Measurements from ENCODE around the gene SYNGAP1. TPM values are rescaled to one million over a fixed set of nuclear protein-coding genes. Genes with fewer than 3 reads are reported as not detected.

Gene SYNGAP1
- total RNA-seq, 1 experiment from 2014 or later, result 1.9 TPM

DNA sequence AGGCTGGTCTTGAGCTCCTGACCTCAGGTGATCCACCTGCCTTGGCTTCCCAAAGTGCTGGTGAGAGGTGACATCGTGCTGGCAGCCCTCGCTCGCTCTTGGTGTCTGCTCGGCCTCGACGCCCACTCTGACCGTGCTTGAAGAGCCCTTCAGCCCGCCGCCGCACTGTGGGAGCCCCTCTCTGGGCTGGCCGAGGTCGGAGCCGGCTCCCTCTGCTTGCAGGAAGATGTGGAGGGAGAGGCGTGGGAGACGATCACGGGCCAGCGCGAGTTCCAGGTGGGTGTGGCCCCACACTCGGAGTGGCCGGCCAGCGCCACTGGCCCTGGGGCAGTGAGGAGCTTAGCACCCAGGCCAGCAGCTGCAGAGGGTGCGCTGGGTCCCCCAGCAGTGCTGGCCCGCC lies 82.6 kb downstream of the SYNGAP1 start:
- Histone ChIP-seq H2AFZ (ENCODE audit: low read length) (no peak overlapping the region), H3K4me3 (ENCODE audit: low read length) (no peak overlapping the region), H3K27me3 (ENCODE audit: low read length) (no peaks in the 10 kb centered on the region), H3K36me3 (ENCODE audit: low read depth, low read length) (no peaks in the 10 kb centered on the region), H3F3A (ENCODE audit: low read length, unreplicated experiment) (peaks cover 4% of the 10 kb centered on the region), H3K9ac (ENCODE audit: low read length) (no peak overlapping the region), H3K79me2 (ENCODE audit: low read length) (no peaks in the 10 kb centered on the region), H3K9me3 (ENCODE audit: low read length) (no peaks in the 10 kb centered on the region), H3K4me1 (ENCODE audit: insufficient read depth, low read length) (peaks cover 18% of the 10 kb centered on the region), H3K9me2 (replicated peaks; ENCODE audit: low read length) (no peaks in the 10 kb centered on the region), H3K4me2 (ENCODE audit: low read length) (no peak overlapping the region), H3K27ac (ENCODE audit: low read length) (no peak overlapping the region), H4K20me1 (ENCODE audit: low read length) (no peaks in the 10 kb centered on the region)
- TF ChIP-seq EZH2phosphoT487 (IDR thresholded peaks at IDR 0.05; ENCODE audit: borderline replicate concordance, low read length) (no peak), EZH2 (IDR thresholded peaks at IDR 0.05; ENCODE audit: low read length, unreplicated experiment) (no peak)
- TF ChIP-seq, protein P1, sequence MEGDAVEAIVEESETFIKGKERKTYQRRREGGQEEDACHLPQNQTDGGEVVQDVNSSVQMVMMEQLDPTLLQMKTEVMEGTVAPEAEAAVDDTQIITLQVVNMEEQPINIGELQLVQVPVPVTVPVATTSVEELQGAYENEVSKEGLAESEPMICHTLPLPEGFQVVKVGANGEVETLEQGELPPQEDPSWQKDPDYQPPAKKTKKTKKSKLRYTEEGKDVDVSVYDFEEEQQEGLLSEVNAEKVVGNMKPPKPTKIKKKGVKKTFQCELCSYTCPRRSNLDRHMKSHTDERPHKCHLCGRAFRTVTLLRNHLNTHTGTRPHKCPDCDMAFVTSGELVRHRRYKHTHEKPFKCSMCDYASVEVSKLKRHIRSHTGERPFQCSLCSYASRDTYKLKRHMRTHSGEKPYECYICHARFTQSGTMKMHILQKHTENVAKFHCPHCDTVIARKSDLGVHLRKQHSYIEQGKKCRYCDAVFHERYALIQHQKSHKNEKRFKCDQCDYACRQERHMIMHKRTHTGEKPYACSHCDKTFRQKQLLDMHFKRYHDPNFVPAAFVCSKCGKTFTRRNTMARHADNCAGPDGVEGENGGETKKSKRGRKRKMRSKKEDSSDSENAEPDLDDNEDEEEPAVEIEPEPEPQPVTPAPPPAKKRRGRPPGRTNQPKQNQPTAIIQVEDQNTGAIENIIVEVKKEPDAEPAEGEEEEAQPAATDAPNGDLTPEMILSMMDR (conservative IDR thresholded peaks at IDR 0.05; ENCODE audit: low read depth, low read length), result no peak
- BruUV-seq (replicated peaks), result no TSS peak
- intact Hi-C loops (cut with micrococcal nuclease), result no loop called here
- no peak for ATAC-seq
- no peak for DNase-seq
- ChIA-PET CTCF (interaction anchor here (0.7 kb wide), 1 partner anchor 457 kb away, joined by 5 read pairs; no protein-coding TSS in a partner anchor), POLR2A (ENCODE audit: unreplicated experiment) (no interaction called here)

DNA sequence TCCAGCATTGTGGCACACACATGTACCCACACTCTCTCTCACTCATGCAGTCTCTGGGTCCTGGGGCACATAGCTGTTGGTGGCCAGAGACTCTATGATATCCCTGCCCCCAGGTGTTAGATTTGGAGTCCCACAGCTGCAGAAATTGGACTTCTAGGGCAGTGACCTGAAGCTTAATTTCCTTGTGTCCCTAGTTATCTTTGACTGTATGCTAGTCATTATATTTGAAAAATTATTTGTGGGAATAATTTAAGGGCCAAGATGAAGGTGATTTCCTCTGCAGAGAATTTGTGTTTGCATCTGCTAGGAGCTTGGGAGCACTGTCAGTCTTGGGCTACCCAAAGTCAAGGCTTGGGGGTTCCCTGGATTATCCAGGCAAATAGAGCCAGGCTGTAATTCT lies 84.6 kb downstream of the SYNGAP1 start:
- ChIA-PET CTCF (interaction anchor here (0.6 kb wide), 1 partner anchor 650 kb away, joined by 3 read pairs; no protein-coding TSS in a partner anchor), POLR2A (ENCODE audit: unreplicated experiment) (interaction anchor here (0.5 kb wide), 1 partner anchor 21 kb away, joined by 3 read pairs; no protein-coding TSS in a partner anchor)
- Histone ChIP-seq H3K4me1 (ENCODE audit: insufficient read depth, low read length) (peaks cover 19% of the 10 kb centered on the region), H3F3A (ENCODE audit: low read length, unreplicated experiment) (peaks cover 4% of the 10 kb centered on the region), H3K9ac (ENCODE audit: low read length) (no peak overlapping the region), H3K79me2 (ENCODE audit: low read length) (no peaks in the 10 kb centered on the region), H3K27ac (ENCODE audit: low read length) (no peak overlapping the region), H3K27me3 (ENCODE audit: low read length) (no peaks in the 10 kb centered on the region), H3K9me2 (replicated peaks; ENCODE audit: low read length) (no peaks in the 10 kb centered on the region), H4K20me1 (ENCODE audit: low read length) (no peaks in the 10 kb centered on the region), H3K4me2 (ENCODE audit: low read length) (no peak overlapping the region), H2AFZ (ENCODE audit: low read length) (no peak overlapping the region), H3K4me3 (ENCODE audit: low read length) (no peak overlapping the region), H3K36me3 (ENCODE audit: low read depth, low read length) (no peaks in the 10 kb centered on the region), H3K9me3 (ENCODE audit: low read length) (no peaks in the 10 kb centered on the region)
- BruUV-seq (replicated peaks), result no TSS peak
- intact Hi-C loops (cut with micrococcal nuclease), result no loop called here
- no peak for ATAC-seq
- TF ChIP-seq EZH2 (IDR thresholded peaks at IDR 0.05; ENCODE audit: low read length, unreplicated experiment) (no peak), EZH2phosphoT487 (IDR thresholded peaks at IDR 0.05; ENCODE audit: borderline replicate concordance, low read length) (no peak)
- TF ChIP-seq, protein P1 (conservative IDR thresholded peaks at IDR 0.05; ENCODE audit: low read depth, low read length), result no peak
- DNase-seq, result no peak

Small RNA genes lying within 50 kb of the gene (microRNA-seq; reads per million reads assigned to microRNA genes)
- not detected for gene MIR5004 (ENCODE audit: unreplicated experiment)

Other genes with a start within 250 kb of the SYNGAP1 start
- 0.58 and 0.63 TPM in 2 replicates for gene COL11A2, start 227.6 kb upstream of the SYNGAP1 start, total RNA-seq (2014; rRNA removed)
- 24.0 and 30.9 TPM in 2 replicates for gene RXRB, start 219.4 kb upstream of the SYNGAP1 start, total RNA-seq (2014; rRNA removed)
- gene SLC39A7, start 219.2 kb upstream of the SYNGAP1 start, total RNA-seq (2014; rRNA removed), result 128 and 149 TPM in 2 replicates
- gene HSD17B8, start 215.4 kb upstream of the SYNGAP1 start, total RNA-seq (2014; rRNA removed), result 4.2 and 6.2 TPM in 2 replicates
- 23.3 and 37.5 TPM in 2 replicates for gene RING1, start 211.6 kb upstream of the SYNGAP1 start, total RNA-seq (2014; rRNA removed)
- gene VPS52, start 148.2 kb upstream of the SYNGAP1 start, total RNA-seq (2014; rRNA removed), result 33.7 and 39.9 TPM in 2 replicates
- gene RPS18, start 148.0 kb upstream of the SYNGAP1 start, total RNA-seq (2014; rRNA removed), result 2,873 and 3,161 TPM in 2 replicates
- gene B3GALT4, start 142.9 kb upstream of the SYNGAP1 start, total RNA-seq (2014; rRNA removed), result 7.9 and 8.4 TPM in 2 replicates
- 104 and 146 TPM in 2 replicates for gene WDR46, start 130.8 kb upstream of the SYNGAP1 start, total RNA-seq (2014; rRNA removed)
- gene PFDN6, start 130.5 kb upstream of the SYNGAP1 start, total RNA-seq (2014; rRNA removed), result 153 and 181 TPM in 2 replicates
- 34.9 and 37.0 TPM in 2 replicates for gene RGL2, start 121.1 kb upstream of the SYNGAP1 start, total RNA-seq (2014; rRNA removed)
- 67.2 and 77.8 TPM in 2 replicates for gene TAPBP, start 106.0 kb upstream of the SYNGAP1 start, total RNA-seq (2014; rRNA removed)
- 18.8 and 19.8 TPM in 2 replicates for gene ZBTB22, start 102.3 kb upstream of the SYNGAP1 start, total RNA-seq (2014; rRNA removed)
- gene DAXX, start 97.1 kb upstream of the SYNGAP1 start, total RNA-seq (2014; rRNA removed), result 35.1 and 40.3 TPM in 2 replicates
- gene KIFC1, start 28.2 kb upstream of the SYNGAP1 start, total RNA-seq (2014; rRNA removed), result 60.6 and 66.7 TPM in 2 replicates
- gene PHF1, start 9.1 kb upstream of the SYNGAP1 start, total RNA-seq (2014; rRNA removed), result 36.6 and 40.3 TPM in 2 replicates
- gene CUTA, start 2.0 kb upstream of the SYNGAP1 start, total RNA-seq (2014; rRNA removed), result 227 and 242 TPM in 2 replicates
- 7.0 and 9.1 TPM in 2 replicates for gene ZBTB9, start 34.5 kb downstream of the SYNGAP1 start, total RNA-seq (2014; rRNA removed)
- 15.1 and 23.7 TPM in 2 replicates for gene BAK1, start 160.2 kb downstream of the SYNGAP1 start, total RNA-seq (2014; rRNA removed)
- 41.8 and 50.6 TPM in 2 replicates for gene ITPR3, start 201.3 kb downstream of the SYNGAP1 start, total RNA-seq (2014; rRNA removed)